ENCODE measurements around the gene TCN2.
A peak's percentile ranks its signal among the peaks of the same experiment; 100 is the strongest.
"Not testable (repeated sequence)": the region's sequence is repeated elsewhere in the genome, so short reads cannot be mapped to it uniquely, and the experiment has no call there.

Gene TCN2

GRCh38 chr22:30574997-30575671, 31.8 kb upstream of the TCN2 start:
- no peak overlapping the region for H3K4me3 ChIP-seq (ENCODE audit: low read length)
- DNase-seq (ENCODE audit: low read depth, low spot score), result no peak

GRCh38 chr22:30575859-30576258, 31.1 kb upstream of the TCN2 start:
- no peak overlapping the region for H3K4me3 ChIP-seq (ENCODE audit: low read length)
- no peak for DNase-seq (ENCODE audit: low read depth, low spot score)

GRCh38 chr22:30578481-30578880, 28.5 kb upstream of the TCN2 start:
- H3K4me3 ChIP-seq (ENCODE audit: low read length), result no peak overlapping the region
- no peak for DNase-seq (ENCODE audit: low read depth, low spot score)

GRCh38 chr22:30580896-30581295, 26.1 kb upstream of the TCN2 start:
- DNase-seq (ENCODE audit: low read depth, low spot score), result no peak
- H3K4me3 ChIP-seq (ENCODE audit: low read length), result no peak overlapping the region

- DNase-seq (ENCODE audit: low read depth, low spot score), result no peak
- no peak overlapping the region for H3K4me3 ChIP-seq (ENCODE audit: low read length)
These were observed 24.9 kb upstream of the TCN2 start for GRCh38 chr22:30582051-30582450.

GRCh38 chr22:30582788-30583545, 24.0 kb upstream of the TCN2 start:
- H3K4me3 ChIP-seq (ENCODE audit: low read length), result no peak overlapping the region
- DNase-seq (ENCODE audit: low read depth, low spot score), result no peak

- no peak overlapping the region for H3K4me3 ChIP-seq (ENCODE audit: low read length)
- no peak for DNase-seq (ENCODE audit: low read depth, low spot score)
These were observed 22.5 kb upstream of the TCN2 start for GRCh38 chr22:30584441-30584840.

- no peak overlapping the region for H3K4me3 ChIP-seq (ENCODE audit: low read length)
- no peak for DNase-seq (ENCODE audit: low read depth, low spot score)
These were observed 20.6 kb upstream of the TCN2 start for GRCh38 chr22:30586414-30586813.

GRCh38 chr22:30591191-30591587, 15.8 kb upstream of the TCN2 start:
- H3K4me3 ChIP-seq (ENCODE audit: low read length), result peak overlapping the region; percentile 100
- DNase-seq (ENCODE audit: low read depth, low spot score), result no peak

- H3K4me3 ChIP-seq (ENCODE audit: low read length), result peak within 1 kb of the TSS; percentile 100
- DNase-seq (ENCODE audit: low read depth, low spot score), result peak; percentile 99
These were observed 15.2 kb upstream of the TCN2 start, which contains the start of gene PES1 for GRCh38 chr22:30591588-30592359. Gene PES1, minus strand, starts transcription at chr22:30591910. Its CDS starts 77 bp downstream, at chr22:30591833.

- DNase-seq (ENCODE audit: low read depth, low spot score), result not testable (repeated sequence)
- peak overlapping the region; percentile 6; the same call in 1 of the 2 replicates for H3K4me3 ChIP-seq (ENCODE audit: low read length)
These were observed 14.6 kb upstream of the TCN2 start for GRCh38 chr22:30592360-30592713.

GRCh38 chr22:30596199-30596598, 10.8 kb upstream of the TCN2 start:
- H3K4me3 ChIP-seq (ENCODE audit: low read length), result no peak overlapping the region
- DNase-seq (ENCODE audit: low read depth, low spot score), result no peak

- no peak overlapping the region for H3K4me3 ChIP-seq (ENCODE audit: low read length)
- no peak for DNase-seq (ENCODE audit: low read depth, low spot score)
These were observed 10.1 kb upstream of the TCN2 start for GRCh38 chr22:30596886-30597285.

GRCh38 chr22:30598986-30599385, 8.0 kb upstream of the TCN2 start:
- no peak for DNase-seq (ENCODE audit: low read depth, low spot score)
- no peak overlapping the region for H3K4me3 ChIP-seq (ENCODE audit: low read length)

- no peak overlapping the region for H3K4me3 ChIP-seq (ENCODE audit: low read length)
- DNase-seq (ENCODE audit: low read depth, low spot score), result no peak
These were observed 6.1 kb upstream of the TCN2 start for GRCh38 chr22:30600921-30601320.

- no peak for DNase-seq (ENCODE audit: low read depth, low spot score)
- no peak overlapping the region for H3K4me3 ChIP-seq (ENCODE audit: low read length)
These were observed 5.5 kb upstream of the TCN2 start for GRCh38 chr22:30601464-30601863.

GRCh38 chr22:30602049-30602448, 4.9 kb upstream of the TCN2 start:
- DNase-seq (ENCODE audit: low read depth, low spot score), result peak; percentile 43
- no peak overlapping the region for H3K4me3 ChIP-seq (ENCODE audit: low read length)

- no peak overlapping the region for H3K4me3 ChIP-seq (ENCODE audit: low read length)
- DNase-seq (ENCODE audit: low read depth, low spot score), result no peak
These were observed 3.2 kb upstream of the TCN2 start for GRCh38 chr22:30603801-30604200.

- no peak for DNase-seq (ENCODE audit: low read depth, low spot score)
- no peak overlapping the region for H3K4me3 ChIP-seq (ENCODE audit: low read length)
These were observed 2.3 kb upstream of the TCN2 start for GRCh38 chr22:30604723-30605122.
